GM23338 (cell line): ENCODE measurements around the gene SYCN.

Experiments
- CREB1 ChIP-seq: fragments of 250-450 bp; sonication (Bioruptor Pico); IDR thresholded peaks from 2 replicates; pipeline ENCODE4 v1.5.0; 2020; ENCODE audit warnings: low read depth, mild to moderate bottlenecking, moderate library complexity
- EZH2 ChIP-seq: fragments of 200-600 bp; sonication (generic); IDR thresholded peaks from one replicate; pipeline ENCODE4 v1.8.0; 2017; ENCODE audit warnings: antibody characterized with exemption, mild to moderate bottlenecking, low read depth; ENCODE audit not compliant: unreplicated experiment
- EZH2phosphoT487 ChIP-seq: fragments of 200-600 bp; sonication (generic); IDR thresholded peaks from one replicate; pipeline ENCODE4 v1.8.1; 2018; ENCODE audit warnings: antibody characterized with exemption; ENCODE audit not compliant: unreplicated experiment
- NANOG ChIP-seq: IDR thresholded peaks from 2 replicates; pipeline ENCODE4 v1.6.1; 2016; ENCODE audit warnings: antibody characterized with exemption, borderline replicate concordance
- POLR2AphosphoS5 ChIP-seq: IDR thresholded peaks from 2 replicates; pipeline ENCODE4 v1.6.1; 2016; ENCODE audit warnings: antibody characterized with exemption, low read depth
- TF ChIP-seq, protein P1 (sequence below), 2 experiments: fragments of 200-600 bp in 1 of 2; sonication (generic) in 1 of 2; conservative IDR thresholded peaks; 2 replicates each; pipeline versions ENCODE4 v1.5.1 to v1.6.1; 2016 to 2017; ENCODE audit warnings: antibody characterized with exemption in 2 of 2, low read depth in 2 of 2, mild to moderate bottlenecking in 2 of 2, moderate library complexity in 1 of 2
- TF ChIP-seq, protein P2 (sequence below): IDR thresholded peaks from one replicate; pipeline ENCODE4 v1.6.1; 2018; ENCODE audit warnings: antibody characterized with exemption; ENCODE audit not compliant: unreplicated experiment
- TF ChIP-seq, protein P3 (sequence below): IDR thresholded peaks from 2 replicates; pipeline ENCODE4 v1.6.1; 2016; ENCODE audit warnings: antibody characterized with exemption

DNA sequence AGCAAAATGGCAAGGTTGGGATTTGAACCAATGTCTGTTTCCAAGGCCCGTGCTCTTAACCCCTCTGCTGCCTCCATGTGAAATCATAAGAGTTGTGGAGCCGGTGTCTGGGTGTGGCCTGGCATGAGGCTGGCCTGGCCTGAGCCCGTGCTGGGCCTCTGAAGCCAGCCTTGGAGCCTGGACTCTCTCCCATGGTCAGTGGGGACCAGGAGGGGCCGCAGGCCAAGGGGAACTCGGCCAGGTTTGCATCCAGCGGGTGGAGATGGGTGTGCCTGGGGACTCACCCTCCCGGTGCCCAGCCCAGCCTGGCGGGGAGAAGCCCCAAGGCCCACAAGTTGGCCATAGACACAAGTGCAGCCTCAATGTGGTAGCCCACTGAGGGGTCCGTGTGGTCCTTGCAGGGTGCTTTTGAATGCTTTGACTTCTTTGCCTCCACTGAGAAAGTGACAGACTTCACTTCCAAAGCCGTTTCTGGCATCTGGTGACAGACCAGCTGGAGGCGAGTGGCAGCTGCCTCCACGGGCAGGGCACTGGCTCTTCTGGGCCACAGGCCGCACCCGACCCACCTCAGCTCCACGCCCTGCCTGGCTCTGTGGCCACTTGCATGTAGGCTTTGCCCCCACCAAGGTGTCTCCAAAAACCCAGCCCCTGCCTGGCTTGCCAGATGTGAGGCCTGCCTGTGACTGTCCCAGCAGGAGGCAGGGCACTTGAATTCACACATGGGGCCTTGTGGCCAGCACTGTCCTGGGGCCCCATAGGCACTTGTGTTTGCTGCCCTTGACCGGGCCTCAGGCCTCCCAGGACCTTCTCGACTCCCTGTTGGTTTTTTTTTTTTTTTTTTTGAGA, 33.5 kb downstream of the SYCN start:
- TF ChIP-seq EZH2 (no peak), CREB1 (CRISPR knock-in tag) (no peak), EZH2phosphoT487 (no peak), POLR2AphosphoS5 (no peak), NANOG (no peak)
- TF ChIP-seq, protein P1, sequence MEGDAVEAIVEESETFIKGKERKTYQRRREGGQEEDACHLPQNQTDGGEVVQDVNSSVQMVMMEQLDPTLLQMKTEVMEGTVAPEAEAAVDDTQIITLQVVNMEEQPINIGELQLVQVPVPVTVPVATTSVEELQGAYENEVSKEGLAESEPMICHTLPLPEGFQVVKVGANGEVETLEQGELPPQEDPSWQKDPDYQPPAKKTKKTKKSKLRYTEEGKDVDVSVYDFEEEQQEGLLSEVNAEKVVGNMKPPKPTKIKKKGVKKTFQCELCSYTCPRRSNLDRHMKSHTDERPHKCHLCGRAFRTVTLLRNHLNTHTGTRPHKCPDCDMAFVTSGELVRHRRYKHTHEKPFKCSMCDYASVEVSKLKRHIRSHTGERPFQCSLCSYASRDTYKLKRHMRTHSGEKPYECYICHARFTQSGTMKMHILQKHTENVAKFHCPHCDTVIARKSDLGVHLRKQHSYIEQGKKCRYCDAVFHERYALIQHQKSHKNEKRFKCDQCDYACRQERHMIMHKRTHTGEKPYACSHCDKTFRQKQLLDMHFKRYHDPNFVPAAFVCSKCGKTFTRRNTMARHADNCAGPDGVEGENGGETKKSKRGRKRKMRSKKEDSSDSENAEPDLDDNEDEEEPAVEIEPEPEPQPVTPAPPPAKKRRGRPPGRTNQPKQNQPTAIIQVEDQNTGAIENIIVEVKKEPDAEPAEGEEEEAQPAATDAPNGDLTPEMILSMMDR (conservative IDR thresholded peaks at IDR 0.05; ENCODE audit: low read depth in 2 of 2) = no peak
- TF ChIP-seq, protein P2, sequence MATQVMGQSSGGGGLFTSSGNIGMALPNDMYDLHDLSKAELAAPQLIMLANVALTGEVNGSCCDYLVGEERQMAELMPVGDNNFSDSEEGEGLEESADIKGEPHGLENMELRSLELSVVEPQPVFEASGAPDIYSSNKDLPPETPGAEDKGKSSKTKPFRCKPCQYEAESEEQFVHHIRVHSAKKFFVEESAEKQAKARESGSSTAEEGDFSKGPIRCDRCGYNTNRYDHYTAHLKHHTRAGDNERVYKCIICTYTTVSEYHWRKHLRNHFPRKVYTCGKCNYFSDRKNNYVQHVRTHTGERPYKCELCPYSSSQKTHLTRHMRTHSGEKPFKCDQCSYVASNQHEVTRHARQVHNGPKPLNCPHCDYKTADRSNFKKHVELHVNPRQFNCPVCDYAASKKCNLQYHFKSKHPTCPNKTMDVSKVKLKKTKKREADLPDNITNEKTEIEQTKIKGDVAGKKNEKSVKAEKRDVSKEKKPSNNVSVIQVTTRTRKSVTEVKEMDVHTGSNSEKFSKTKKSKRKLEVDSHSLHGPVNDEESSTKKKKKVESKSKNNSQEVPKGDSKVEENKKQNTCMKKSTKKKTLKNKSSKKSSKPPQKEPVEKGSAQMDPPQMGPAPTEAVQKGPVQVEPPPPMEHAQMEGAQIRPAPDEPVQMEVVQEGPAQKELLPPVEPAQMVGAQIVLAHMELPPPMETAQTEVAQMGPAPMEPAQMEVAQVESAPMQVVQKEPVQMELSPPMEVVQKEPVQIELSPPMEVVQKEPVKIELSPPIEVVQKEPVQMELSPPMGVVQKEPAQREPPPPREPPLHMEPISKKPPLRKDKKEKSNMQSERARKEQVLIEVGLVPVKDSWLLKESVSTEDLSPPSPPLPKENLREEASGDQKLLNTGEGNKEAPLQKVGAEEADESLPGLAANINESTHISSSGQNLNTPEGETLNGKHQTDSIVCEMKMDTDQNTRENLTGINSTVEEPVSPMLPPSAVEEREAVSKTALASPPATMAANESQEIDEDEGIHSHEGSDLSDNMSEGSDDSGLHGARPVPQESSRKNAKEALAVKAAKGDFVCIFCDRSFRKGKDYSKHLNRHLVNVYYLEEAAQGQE = no peak
- TF ChIP-seq, protein P3, sequence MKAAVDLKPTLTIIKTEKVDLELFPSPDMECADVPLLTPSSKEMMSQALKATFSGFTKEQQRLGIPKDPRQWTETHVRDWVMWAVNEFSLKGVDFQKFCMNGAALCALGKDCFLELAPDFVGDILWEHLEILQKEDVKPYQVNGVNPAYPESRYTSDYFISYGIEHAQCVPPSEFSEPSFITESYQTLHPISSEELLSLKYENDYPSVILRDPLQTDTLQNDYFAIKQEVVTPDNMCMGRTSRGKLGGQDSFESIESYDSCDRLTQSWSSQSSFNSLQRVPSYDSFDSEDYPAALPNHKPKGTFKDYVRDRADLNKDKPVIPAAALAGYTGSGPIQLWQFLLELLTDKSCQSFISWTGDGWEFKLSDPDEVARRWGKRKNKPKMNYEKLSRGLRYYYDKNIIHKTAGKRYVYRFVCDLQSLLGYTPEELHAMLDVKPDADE = no peak
